ENCODE measurements around the gene MRPL43. TPM values are rescaled to one million over a fixed set of nuclear protein-coding genes. Genes with fewer than 3 reads are reported as not detected.

Gene MRPL43
- total RNA-seq (2014; rRNA removed; shearing (Covaris generic)) (60.4 and 76.9 TPM in 2 replicates), polyA plus RNA-seq (2016; fragmentation: Nextera tagmentation; extraction: Ambion mirVana) (124 and 126 TPM in 2 replicates)
- long read RNA-seq, transcript MRPL43-203 (3 exons, 1,010 nt) = major isoform, 50 of 68 reads
- long read RNA-seq, partial matches to known transcripts = 2 of 68 reads
- long read RNA-seq, other reads (novel, unspliced or antisense) = 0 of 68 reads

DNA sequence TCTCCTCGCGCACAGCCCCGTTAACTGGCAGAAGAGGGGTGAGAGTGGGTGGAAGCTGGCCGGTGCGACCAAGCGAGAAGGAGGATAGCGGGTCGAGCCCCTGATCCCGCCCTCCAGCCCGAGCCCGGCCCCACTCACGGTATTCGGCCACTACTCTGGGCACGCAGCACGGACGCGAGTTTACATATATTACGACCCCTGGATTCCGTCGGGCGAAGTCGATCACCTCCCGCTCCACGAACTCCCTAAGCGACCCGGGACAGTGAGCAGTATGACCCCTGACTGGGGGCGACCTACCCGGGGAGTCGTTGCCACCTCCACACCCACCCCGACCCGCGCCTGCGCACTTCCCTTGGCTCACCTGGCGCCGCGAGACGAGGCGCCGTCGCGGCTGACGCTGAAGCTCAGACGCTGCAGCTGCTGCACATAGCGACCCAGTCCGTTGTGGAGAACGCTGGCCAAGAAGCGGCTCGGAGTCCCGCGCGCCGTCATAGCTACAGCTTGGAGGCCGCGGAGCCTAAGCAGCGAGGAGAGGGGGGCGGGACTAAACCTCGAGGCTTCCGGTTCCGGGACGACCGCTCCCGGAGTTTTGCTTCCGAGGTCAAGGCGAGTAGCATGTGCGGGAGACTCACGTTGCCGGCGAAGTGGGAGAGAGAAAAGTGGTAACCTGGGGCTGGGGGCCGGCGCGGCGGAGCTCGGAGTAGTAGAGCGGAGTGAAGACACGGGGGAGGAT is at the start of gene MRPL43, which contains the start of gene TWNK:
TSS of gene MRPL43 (minus strand) at position 546 of the 733 bp plus-strand sequence. CDS start at position 492, 54 bp downstream.
TSS of gene TWNK (plus strand) at position 592 of the 733 bp plus-strand sequence. CDS start 668 bp downstream, outside the sequence.
- H3K79me2 ChIP-seq (replicated peaks; ENCODE audit: insufficient read depth) = peaks cover 48% of the 10 kb centered on the region
- peak within 1 kb of the TSS; percentile 96 for H3K4me2 ChIP-seq

DNA sequence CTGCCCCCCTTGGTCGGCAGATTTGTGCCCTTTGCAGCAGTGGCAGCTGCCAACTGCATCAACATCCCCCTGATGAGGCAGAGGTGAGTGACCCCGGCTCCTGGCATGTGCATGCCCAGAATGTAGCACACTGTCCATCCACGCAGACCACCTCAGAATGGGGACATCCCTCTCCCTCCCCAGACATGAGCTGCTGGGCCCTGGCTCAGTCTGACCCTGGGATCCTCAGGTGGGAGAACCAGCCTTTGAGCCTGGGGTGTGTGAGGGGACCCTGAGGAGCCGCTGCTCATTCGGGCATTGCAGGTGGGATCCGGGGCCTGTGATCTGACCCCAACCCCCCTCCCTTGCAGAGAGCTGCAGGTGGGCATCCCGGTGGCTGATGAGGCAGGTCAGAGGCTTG is 49.4 kb upstream of the MRPL43 start:
- peaks cover 51% of the 10 kb centered on the region for H3K27me3 ChIP-seq (ENCODE audit: insufficient read depth)
- H3K27ac ChIP-seq (ENCODE audit: low read depth) = no peak overlapping the region
- H3K4me3 Mint-ChIP-seq = no peak overlapping the region
- H3K9me2 ChIP-seq (ENCODE audit: insufficient read depth) = no peaks in the 10 kb centered on the region
- TF ChIP-seq EZH2 (IDR thresholded peaks at IDR 0.05; ENCODE audit: low read depth, unreplicated experiment) (no peak), POLR2AphosphoS5 (IDR thresholded peaks at IDR 0.05; ENCODE audit: low read depth) (no peak), NANOG (IDR thresholded peaks at IDR 0.05; ENCODE audit: borderline replicate concordance) (no peak)
- no peaks in the 10 kb centered on the region for H3K36me3 ChIP-seq (ENCODE audit: insufficient read depth)
- peaks cover 12% of the 10 kb centered on the region; the same call in 1 of the 2 replicates for H3K4me1 ChIP-seq (ENCODE audit: insufficient read depth)
- H3K27ac Mint-ChIP-seq = no peak overlapping the region
- no peaks in the 10 kb centered on the region for H4K20me1 ChIP-seq (replicated peaks; ENCODE audit: insufficient read depth)
- no peak for ATAC-seq
- no peaks in the 10 kb centered on the region for H3F3A ChIP-seq (replicated peaks; ENCODE audit: low read depth)
- no peaks in the 10 kb centered on the region for H3K9me3 Mint-ChIP-seq
- H2AFZ ChIP-seq = no peak overlapping the region
- no peaks in the 10 kb centered on the region for H3K36me3 Mint-ChIP-seq (ENCODE audit: low read depth)
- no peaks in the 10 kb centered on the region for H3K79me2 ChIP-seq (replicated peaks; ENCODE audit: insufficient read depth)
- peaks cover 12% of the 10 kb centered on the region for H3K4me1 Mint-ChIP-seq
- no peak for DNase-seq (ENCODE audit: low spot score)
- H3K4me2 ChIP-seq = no peak overlapping the region
- H3K4me3 ChIP-seq = no peak overlapping the region
- H3K27me3 Mint-ChIP-seq (ENCODE audit: insufficient read depth, low read depth, poor library complexity) = peaks cover 52% of the 10 kb centered on the region

More for the DNA sequence above, at the start of gene MRPL43, which contains the start of gene TWNK:
- Histone ChIP-seq H3K36me3 (ENCODE audit: insufficient read depth) (peaks cover 17% of the 10 kb centered on the region), H3K4me1 (ENCODE audit: insufficient read depth) (no peaks in the 10 kb centered on the region), H2AFZ (peak within 1 kb of the TSS; percentile 99), H3K9me2 (ENCODE audit: insufficient read depth) (no peaks in the 10 kb centered on the region), H4K20me1 (replicated peaks; ENCODE audit: insufficient read depth) (peaks cover 28% of the 10 kb centered on the region), H3K27ac (ENCODE audit: low read depth) (peak within 1 kb of the TSS; percentile 83), H3K4me3 (peak within 1 kb of the TSS; percentile 100), H3K27me3 (ENCODE audit: insufficient read depth) (no peaks in the 10 kb centered on the region), H3F3A (replicated peaks; ENCODE audit: low read depth) (peaks cover 14% of the 10 kb centered on the region)
- peak within 1 kb of the TSS; percentile 97 for H3K27ac Mint-ChIP-seq
- no peak for TF ChIP-seq STAT1 (IDR thresholded peaks at IDR 0.05; ENCODE audit: unreplicated experiment)
- no peak for TF ChIP-seq CREB1 (CRISPR knock-in tag; IDR thresholded peaks at IDR 0.05; ENCODE audit: low read depth)
- TF ChIP-seq JUNB (IDR thresholded peaks at IDR 0.05; ENCODE audit: unreplicated experiment) = no peak
- peak; percentile 89 for TF ChIP-seq POLR2AphosphoS5 (IDR thresholded peaks at IDR 0.05; ENCODE audit: low read depth)
- TF ChIP-seq, protein P1, sequence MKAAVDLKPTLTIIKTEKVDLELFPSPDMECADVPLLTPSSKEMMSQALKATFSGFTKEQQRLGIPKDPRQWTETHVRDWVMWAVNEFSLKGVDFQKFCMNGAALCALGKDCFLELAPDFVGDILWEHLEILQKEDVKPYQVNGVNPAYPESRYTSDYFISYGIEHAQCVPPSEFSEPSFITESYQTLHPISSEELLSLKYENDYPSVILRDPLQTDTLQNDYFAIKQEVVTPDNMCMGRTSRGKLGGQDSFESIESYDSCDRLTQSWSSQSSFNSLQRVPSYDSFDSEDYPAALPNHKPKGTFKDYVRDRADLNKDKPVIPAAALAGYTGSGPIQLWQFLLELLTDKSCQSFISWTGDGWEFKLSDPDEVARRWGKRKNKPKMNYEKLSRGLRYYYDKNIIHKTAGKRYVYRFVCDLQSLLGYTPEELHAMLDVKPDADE (IDR thresholded peaks at IDR 0.05) = peak; percentile 82
- TF ChIP-seq, protein P2, sequence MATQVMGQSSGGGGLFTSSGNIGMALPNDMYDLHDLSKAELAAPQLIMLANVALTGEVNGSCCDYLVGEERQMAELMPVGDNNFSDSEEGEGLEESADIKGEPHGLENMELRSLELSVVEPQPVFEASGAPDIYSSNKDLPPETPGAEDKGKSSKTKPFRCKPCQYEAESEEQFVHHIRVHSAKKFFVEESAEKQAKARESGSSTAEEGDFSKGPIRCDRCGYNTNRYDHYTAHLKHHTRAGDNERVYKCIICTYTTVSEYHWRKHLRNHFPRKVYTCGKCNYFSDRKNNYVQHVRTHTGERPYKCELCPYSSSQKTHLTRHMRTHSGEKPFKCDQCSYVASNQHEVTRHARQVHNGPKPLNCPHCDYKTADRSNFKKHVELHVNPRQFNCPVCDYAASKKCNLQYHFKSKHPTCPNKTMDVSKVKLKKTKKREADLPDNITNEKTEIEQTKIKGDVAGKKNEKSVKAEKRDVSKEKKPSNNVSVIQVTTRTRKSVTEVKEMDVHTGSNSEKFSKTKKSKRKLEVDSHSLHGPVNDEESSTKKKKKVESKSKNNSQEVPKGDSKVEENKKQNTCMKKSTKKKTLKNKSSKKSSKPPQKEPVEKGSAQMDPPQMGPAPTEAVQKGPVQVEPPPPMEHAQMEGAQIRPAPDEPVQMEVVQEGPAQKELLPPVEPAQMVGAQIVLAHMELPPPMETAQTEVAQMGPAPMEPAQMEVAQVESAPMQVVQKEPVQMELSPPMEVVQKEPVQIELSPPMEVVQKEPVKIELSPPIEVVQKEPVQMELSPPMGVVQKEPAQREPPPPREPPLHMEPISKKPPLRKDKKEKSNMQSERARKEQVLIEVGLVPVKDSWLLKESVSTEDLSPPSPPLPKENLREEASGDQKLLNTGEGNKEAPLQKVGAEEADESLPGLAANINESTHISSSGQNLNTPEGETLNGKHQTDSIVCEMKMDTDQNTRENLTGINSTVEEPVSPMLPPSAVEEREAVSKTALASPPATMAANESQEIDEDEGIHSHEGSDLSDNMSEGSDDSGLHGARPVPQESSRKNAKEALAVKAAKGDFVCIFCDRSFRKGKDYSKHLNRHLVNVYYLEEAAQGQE (IDR thresholded peaks at IDR 0.05; ENCODE audit: unreplicated experiment) = peak; percentile 4
- DNase-seq (ENCODE audit: low spot score) (peak; percentile 96), ATAC-seq (peak; percentile 95)
- peaks cover 36% of the 10 kb centered on the region for H3K36me3 Mint-ChIP-seq (ENCODE audit: low read depth)
- H3K27me3 Mint-ChIP-seq (ENCODE audit: insufficient read depth, low read depth, poor library complexity) = peaks cover 18% of the 10 kb centered on the region
- peaks cover 2% of the 10 kb centered on the region; the same call in 1 of the 3 replicates for H3K9me3 Mint-ChIP-seq
- peak within 1 kb of the TSS; percentile 97 for H3K4me3 Mint-ChIP-seq
- H3K4me1 Mint-ChIP-seq = peaks cover 12% of the 10 kb centered on the region
